ELR (cell line): ENCODE data around the gene KIF12.
"Not testable (repeated sequence)": the region's sequence is repeated elsewhere in the genome, so short reads cannot be mapped to it uniquely, and the experiment has no call there.

ENCODE experiments used
- DNase-seq: peaks from one replicate; pipeline ENCODE4 v3.0.0-alpha.2; 2015; ENCODE audit warnings: low read depth

The KIF12 gene

DNA sequence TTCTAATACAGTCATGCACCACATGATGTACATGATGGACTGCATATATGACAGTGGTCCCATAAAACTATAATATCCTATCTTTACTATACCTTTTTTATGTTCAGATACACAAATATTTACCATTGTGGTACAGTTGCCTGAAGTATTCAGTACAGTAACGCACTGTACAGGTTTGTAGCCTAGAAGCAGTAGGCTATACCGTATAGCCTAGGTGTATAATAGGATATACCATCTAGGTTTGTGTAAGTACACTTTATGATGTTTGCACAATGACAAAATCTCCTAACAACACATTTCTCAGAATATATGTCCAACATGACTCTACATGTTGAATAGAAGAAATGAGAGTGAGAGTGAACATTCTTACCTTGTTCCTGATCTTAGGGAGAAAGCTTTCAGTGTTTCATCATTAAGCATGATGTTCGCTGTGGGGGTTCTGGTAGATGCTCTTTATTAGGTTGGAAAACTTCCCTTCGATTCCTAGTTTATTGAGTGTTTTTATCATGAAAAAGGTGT lies 52.8 kb downstream of the KIF12 start:
- no peak for DNase-seq

DNA sequence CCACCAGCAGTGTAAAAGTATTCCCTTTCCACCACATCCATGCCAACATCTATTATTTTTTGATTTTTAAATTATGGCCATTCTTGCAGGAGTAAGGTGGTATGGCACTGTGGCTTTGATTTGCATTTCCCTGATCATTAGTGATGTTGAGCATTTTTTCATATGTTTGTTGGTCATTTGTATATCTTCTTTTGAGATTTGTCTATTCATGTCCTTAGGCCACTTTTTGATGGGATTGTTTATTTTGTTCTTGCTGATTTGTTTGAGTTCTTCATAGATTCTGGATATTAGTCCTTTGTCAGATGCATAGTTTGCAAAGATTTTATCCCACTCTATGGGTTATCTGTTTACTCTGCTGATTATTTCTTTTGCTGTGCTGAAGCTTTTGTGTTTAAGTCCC lies 55.4 kb downstream of the KIF12 start:
- not testable (repeated sequence) for DNase-seq
